HG03060 (cell line): ENCODE results near the gene REC8.

Experiments
- ATAC-seq: cut with Tn5 transposase; IDR thresholded peaks from one replicate; pipeline ENCODE4 v1.9.1; 2021; ENCODE audit warnings: low read depth, moderate number of reproducible peaks; ENCODE audit not compliant: unreplicated experiment

Gene REC8

DNA sequence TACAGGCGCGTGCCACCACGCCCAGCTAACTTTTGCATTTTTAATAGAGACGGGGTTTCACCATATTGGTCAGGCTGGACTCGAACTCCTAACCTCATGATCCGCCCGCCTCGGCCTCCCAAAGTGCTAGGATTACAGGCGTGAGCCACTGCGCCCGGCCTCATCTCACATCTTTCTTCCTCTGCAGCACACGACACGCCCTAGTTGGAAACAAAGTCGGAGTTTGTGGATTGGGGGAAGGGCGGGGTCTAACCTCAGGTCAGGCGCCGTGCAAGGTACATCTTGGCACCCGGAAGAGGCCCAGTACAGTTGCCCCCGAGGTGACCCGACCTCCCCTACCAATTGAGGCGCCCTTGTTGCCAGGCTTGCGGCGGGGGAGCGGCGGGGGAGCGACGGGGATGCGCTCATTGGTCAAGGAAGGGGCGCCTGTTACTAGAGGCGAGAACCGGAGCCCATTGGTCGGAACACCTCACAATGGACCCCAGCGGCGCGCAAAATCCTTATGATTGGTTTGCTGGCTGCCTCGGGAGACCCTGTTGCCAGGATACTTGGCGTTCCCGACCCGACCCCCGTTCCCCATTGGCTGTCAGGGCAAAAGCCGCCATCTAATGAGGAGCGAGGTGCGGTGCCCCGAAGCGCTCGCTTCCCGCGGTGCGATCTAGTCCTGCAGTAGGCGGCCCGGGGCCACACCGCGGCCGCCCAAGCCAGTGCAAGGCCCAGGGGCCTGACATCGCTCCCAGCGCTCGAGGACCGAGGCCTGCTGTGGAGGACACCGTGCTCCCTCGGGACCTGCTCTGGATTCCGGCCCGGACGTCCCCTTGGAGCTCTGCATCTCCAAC is at the start of gene REC8:
Gene REC8 (plus strand): TSS at position 659 of the 839 bp plus-strand sequence. CDS start 473 bp downstream, outside the sequence.
- peak; percentile 37 for ATAC-seq

GRCh38 chr14:24122416-24122815 is 49.5 kb upstream of the REC8 start:
- no peak for ATAC-seq

- ATAC-seq = no peak
Measured at GRCh38 chr14:24122898-24123297, 49.0 kb upstream of the REC8 start.

DNA sequence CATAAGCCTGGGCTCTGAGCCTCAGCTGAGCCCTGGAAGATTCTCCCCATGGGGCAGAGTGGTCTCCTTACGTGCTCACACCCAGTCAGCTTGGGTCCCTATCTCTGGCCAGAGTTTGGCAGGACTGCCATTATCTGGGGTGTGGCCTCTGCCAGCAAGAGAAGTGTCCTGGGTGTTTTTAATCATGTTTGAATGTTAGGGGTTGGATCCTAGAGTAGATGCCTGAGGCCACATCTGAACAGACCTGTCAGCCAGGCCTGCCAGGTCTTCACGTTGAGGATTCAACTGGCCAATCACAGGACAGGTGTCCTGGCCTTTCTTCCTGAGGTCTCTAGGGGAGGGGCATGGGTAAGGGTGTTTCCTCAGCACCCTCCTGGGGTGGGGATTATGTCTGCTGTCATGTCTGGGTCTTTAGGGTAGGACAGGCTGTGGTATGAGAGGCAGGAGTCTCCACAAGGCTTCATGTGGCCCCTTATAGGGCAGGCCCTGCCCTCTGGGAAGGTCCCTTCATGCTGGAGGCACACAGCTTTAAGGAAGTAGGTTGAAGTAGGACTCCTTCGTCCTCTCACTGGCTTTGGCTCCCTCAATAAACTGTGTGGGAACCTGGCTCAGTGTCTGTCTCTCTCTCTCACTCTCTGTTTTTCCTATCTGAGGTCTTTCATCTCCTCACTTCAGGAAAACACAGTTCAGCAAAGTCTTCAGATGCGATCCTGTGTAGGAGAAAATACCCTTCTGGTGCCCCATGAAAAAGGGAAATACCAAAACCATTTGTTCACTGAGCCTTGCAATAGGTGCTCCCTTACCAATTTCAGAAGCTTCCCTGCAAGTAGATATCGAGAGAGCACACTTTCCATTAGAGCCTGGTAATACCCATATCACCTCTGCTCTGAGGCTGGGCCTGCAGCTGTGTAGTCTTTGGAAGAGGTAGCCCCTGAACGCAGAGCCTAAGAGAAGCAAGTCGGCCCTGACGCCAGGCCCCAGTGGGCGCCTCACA is 48.2 kb upstream of the REC8 start:
- ATAC-seq = no peak

DNA sequence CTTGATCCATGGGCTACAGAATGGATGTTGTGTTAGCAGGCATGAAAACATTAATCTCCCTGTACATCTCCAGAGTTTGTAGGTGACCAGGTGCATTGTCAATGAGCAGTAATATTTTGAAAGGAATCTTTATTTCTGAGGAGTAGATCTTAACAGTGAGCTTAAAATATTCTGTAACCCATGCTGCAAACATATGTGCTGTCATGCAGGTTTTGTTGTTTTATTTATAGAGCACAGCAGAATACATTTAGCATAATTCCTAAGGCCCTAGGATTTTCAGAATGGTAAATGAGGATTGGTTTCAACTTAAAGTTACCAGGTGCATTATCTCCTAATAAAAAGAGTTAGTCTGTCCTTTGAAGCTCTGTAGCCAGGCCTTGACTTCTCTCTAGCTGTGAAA is 44.9 kb upstream of the REC8 start:
- ATAC-seq = no peak

DNA sequence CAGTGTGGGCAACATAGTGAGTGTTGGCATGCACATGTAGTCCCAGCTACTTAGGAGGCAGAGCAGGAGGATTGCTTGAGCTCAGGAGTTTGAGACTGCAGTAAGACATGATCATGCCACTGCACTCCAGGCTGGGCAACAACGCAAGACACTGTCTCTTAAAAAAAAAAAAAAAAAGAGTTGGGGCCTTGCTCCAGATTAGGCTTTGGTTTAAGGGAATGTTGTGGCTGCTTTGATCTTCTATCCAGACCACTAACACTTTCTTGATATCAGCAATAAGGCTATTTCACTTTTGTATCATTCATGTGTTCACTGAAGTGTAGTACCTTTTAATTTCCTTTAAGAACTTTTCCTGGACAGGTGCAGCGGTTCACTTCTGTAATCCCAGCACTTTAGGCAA is 44.2 kb upstream of the REC8 start:
- ATAC-seq = no peak

GRCh38 chr14:24129410-24129998 is 42.4 kb upstream of the REC8 start:
- no peak for ATAC-seq

DNA sequence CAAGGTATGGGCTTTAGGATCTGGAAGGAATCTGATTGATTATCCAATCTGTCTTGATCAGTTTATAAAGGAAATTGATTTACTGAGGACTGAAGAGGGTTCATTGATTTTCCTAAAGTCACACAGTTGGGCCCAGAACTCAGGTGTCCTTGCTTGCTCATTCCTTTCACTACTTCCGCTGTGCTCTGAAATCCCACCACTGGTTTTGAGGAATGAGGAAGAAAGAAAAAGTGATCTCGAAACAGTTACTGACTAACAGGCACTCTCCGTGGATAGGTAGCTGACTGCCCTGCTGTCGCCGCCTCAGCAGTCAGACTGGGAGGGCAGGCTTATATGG is 41.5 kb upstream of the REC8 start, which contains the start of gene FITM1:
Gene FITM1 (plus strand): TSS at position 280 of the 337 bp plus-strand sequence. CDS start 905 bp downstream, outside the sequence.
- ATAC-seq = no peak

DNA sequence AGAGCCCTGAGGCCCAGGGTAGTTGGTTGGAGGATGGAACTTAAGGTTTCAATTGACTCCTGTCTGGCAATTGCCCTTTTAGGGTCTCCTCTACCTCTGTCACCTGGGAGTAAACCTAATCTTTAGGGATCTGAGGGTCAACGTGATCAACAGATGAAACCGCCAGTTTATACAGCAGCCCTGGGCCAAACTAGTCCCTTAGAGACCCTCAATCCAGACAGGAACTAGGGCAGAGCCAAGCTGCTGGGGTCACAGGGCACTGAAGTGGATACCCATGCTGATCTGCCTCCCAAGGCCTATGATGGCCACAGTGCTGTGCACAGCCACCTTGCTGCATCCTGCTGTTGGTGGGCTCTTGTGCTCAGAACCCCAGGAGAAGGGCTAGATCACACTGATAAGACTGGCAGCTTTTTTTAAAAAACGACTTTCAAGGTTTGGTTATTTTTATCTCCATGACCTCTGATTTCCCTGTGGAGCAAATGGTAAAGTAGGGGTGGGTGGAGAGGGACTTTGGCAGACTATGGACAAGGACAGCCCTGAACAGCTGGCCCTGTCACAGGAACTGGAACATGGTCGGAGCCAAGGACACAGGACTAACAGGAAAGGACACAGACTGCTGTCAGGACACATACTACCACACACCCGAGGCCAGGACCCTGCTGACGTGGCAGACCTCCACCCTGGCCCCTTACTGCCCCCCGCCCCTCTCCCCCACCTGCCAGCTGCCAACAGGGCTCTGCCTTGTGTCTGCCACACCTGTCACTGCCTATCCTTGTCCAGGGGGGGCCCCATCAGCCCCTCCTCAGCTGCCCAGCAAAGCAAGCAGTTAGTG is 40.9 kb upstream of the REC8 start:
- no peak for ATAC-seq

DNA sequence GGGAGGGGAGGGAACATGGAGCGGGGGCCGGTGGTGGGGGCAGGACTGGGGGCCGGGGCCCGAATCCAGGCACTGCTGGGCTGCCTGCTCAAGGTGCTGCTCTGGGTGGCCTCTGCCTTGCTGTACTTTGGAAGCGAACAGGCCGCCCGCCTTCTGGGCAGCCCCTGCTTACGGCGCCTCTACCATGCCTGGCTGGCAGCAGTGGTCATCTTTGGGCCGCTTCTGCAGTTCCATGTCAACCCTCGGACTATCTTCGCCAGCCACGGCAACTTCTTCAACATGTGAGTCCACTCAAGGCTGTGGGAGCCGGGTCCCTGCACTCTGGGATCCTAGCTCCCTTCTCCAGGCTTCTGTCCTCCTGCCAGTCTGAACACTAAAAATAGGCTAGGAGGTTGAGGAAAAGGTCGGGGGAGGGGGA is 40.3 kb upstream of the REC8 start:
- no peak for ATAC-seq

DNA sequence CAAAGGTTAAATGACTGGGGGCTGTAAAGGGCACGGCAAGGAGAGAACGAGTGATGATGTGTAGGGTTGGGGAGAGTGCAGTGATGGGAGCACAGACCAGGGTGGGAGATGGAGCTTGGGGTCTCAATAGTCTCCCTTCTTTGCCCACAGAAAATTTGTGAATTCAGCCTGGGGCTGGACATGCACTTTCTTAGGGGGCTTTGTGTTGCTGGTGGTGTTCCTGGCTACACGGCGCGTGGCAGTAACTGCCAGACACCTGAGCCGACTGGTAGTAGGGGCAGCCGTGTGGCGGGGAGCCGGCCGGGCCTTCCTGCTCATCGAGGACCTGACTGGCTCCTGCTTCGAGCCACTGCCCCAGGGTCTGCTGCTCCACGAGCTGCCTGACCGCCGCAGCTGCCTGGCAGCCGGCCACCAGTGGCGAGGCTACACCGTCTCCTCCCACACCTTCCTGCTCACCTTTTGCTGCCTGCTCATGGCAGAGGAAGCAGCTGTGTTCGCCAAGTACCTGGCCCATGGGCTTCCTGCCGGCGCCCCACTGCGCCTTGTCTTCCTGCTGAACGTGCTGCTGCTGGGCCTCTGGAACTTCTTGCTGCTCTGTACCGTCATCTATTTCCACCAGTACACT is 39.7 kb upstream of the REC8 start:
- no peak for ATAC-seq

- ATAC-seq = no peak
Measured at GRCh38 chr14:24132976-24133375, 38.9 kb upstream of the REC8 start.

DNA sequence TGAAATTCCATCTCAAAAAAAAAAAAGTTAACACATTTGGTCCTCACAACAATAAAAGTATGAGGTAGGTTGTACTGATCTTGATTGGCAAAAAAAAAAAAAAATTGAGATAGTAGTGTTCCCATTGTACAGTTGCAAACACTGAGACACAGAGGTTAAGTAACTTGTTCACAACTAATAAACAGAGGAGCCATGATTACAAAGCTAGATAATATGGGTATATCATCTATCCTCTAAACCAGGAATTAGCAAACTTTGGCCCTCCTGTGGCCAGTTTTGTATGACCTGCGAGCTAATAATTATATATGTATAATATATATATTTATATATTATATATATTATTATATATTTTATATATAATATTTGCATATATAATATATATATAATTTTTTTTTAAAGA is 38.1 kb upstream of the REC8 start:
- no peak for ATAC-seq

GRCh38 chr14:24135584-24135833 is 36.4 kb upstream of the REC8 start:
- peak; percentile 7 for ATAC-seq

DNA sequence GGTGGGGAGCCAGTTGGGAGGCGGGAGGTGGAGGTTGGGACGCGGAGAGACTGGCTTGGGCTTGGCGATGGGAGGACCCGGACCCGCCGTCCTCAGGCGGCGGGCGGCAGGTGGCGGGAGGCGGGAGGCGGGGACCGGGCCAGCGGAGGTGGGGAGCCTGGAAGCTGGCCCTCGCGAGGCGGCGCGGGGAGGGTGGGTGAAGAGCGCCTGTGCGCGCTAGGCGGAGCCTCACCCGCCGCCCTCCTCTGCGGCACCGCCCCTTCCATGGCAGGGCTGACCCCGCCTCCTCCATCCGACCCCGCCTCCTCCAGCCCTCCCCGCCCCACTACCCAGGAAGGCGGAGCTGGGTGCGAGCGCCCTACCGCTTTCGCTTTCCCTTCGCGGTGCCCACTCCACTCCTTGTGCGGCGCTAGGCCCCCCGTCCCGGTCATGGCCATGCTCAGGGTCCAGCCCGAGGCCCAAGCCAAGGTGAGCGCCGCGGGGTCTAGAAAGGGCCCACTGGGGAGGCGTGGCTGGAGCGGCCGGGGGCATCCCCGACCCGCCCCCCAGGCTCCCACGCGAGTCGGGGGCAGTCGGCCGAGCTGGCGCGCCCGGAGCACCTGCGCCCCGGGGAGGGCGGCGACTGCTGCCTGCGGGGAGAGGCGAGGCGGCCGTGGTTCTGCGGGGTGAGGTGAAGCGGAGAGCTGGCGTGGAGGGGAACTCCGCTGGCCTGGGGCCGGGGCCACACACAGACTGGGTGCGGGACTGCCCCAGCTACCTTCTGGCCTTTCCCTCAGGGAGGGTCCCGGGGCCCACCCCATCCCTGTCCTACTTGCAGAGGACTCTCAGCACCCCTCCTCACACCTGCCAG is 35.8 kb upstream of the REC8 start, which contains the start of gene PSME1:
Gene PSME1 (plus strand): TSS at position 361 of the 850 bp plus-strand sequence. CDS start 69 bp downstream, at position 430.
- peak; percentile 56 for ATAC-seq

DNA sequence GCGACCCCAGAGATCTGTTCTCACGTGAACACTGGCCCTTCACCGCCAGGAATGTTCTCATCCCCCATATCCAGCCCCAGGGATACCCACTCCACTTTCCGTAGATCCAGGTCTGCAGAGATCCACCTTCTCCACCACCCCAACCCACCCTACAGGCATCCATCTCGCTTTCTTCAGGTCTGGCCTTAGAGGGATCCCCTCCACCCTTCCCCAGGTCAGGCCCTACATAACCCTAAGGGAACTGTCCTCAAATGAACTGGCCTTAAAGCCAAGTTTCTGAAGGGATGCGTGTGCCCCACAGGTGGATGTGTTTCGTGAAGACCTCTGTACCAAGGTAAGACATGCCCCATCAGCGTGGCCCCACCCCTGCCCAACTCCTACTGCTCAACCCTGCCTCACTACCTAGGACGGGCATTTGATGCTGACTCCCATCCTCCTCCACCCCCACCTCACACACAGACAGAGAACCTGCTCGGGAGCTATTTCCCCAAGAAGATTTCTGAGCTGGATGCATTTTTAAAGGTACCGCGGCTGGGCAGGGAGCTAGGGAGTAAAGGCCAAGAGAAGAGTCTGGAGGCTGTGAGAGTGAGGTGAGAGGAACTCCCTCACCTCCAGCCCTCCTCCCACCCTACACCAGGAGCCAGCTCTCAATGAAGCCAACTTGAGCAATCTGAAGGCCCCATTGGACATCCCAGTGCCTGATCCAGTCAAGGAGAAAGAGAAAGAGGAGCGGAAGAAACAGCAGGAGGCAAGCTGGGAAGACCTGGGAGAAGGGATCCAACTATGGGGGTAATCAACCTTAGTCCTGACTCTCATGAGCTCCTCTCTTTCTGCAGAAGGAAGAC is 35.0 kb upstream of the REC8 start:
- no peak for ATAC-seq

DNA sequence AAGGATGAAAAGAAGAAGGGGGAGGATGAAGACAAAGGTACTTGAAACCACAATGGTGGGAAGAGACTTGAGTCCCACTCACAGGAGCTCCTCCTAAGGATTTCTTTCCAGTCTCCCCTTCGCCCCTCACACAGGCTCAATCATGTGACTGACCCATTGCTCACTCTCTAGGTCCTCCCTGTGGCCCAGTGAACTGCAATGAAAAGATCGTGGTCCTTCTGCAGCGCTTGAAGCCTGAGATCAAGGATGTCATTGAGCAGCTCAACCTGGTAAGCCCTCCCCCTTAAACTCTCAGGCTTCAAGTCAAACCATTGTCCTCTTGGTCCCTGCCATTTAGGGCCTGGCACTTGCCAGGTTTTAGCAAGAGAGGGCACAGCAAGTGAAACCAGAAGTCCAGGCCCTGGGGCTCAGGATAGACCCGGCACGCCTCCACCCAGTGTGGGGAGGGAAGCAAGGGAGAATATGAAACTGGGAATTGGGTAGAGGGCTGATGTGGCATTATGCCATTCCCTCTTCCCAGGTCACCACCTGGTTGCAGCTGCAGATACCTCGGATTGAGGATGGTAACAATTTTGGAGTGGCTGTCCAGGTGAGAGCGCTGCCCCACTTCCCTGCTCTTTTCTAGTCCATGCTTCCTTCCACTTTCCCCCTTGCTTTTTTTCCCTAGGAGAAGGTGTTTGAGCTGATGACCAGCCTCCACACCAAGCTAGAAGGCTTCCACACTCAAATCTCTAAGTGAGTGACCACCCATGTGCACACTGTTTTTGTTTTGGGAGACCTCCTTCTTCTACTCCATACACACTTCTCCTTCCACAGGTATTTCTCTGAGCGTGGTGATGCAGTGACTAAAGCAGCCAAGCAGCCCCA is 34.1 kb upstream of the REC8 start:
- no peak for ATAC-seq
